IMR-90 (cell line): ENCODE measurements around the gene TEC. TPM values are rescaled to one million over a fixed set of nuclear protein-coding genes. Genes with fewer than 3 reads are reported as not detected.

Experiments
- ATAC-seq: fragments of 200-7000 bp; cut with Tn5 transposase; 2 replicates; pipeline ENCODE4 v1.9.1; 2020; ENCODE audit warnings: low read depth, mild to moderate bottlenecking, moderate library complexity
- BruUV-seq: library from RNA; stranded (reverse); fragments of 400-500 nt; replicated peaks from 2 replicates; lab custom pipeline; 2021; lab: Mats Ljungman, UMichigan
- CTCF ChIA-PET: fragments of 300-600 bp; formaldehyde crosslinking; extraction: SDS; loops from one replicate; lab custom pipeline; 2021; ENCODE audit warnings: antibody characterized with exemption; lab: Yijun Ruan, JAX
- POLR2A ChIA-PET: fragments of 300-600 bp; sonication (Branson Sonifier 250); formaldehyde crosslinking; loops from one replicate; lab custom pipeline; 2022; ENCODE audit warnings: antibody characterized with exemption; ENCODE audit not compliant: unreplicated experiment; lab: Charles Lee
- DNase-seq: peaks from one replicate; pipeline ENCODE4 v3.0.0; 2013
- H2AFZ ChIP-seq: replicated peaks from 2 replicates; pipeline ENCODE3; 2013; ENCODE audit warnings: low read length, mild to moderate bottlenecking; ENCODE audit not compliant: poor library complexity
- H2AK5ac ChIP-seq: 2 replicates; pipeline ENCODE4 v1.6.1; 2013; ENCODE audit warnings: low read depth, low read length, inconsistent platforms
- H2AK9ac ChIP-seq: replicated peaks from 2 replicates; pipeline ENCODE3; 2013; ENCODE audit warnings: mild to moderate bottlenecking, low read depth, low read length, moderate library complexity; ENCODE audit not compliant: poor library complexity
- H2BK120ac ChIP-seq: 2 replicates; pipeline ENCODE4 v1.6.1; 2013; ENCODE audit warnings: low read depth, low read length, inconsistent platforms
- H2BK15ac ChIP-seq: 3 replicates; pipeline ENCODE4 v1.6.1; 2013; ENCODE audit warnings: low read depth, low read length, inconsistent platforms
- H2BK20ac ChIP-seq: 2 replicates; pipeline ENCODE4 v1.6.1; 2013; ENCODE audit warnings: low read depth, mild to moderate bottlenecking, inconsistent platforms, low read length, moderate library complexity
- H2BK5ac ChIP-seq: 2 replicates; pipeline ENCODE4 v1.6.1; 2013; ENCODE audit warnings: mild to moderate bottlenecking, low read depth, low read length, inconsistent platforms; ENCODE audit not compliant: poor library complexity, severe bottlenecking
- H3K14ac ChIP-seq: replicated peaks from 2 replicates; pipeline ENCODE4 v1.6.1; 2013; ENCODE audit warnings: low read depth, low read length, inconsistent platforms
- H3K18ac ChIP-seq: 2 replicates; pipeline ENCODE4 v1.6.1; 2013; ENCODE audit warnings: low read depth, low read length, control low read depth
- H3K23ac ChIP-seq: 2 replicates; pipeline ENCODE4 v1.6.1; 2013; ENCODE audit warnings: low read depth, low read length, inconsistent platforms
- H3K27ac ChIP-seq: 2 replicates; pipeline ENCODE4 v1.5.1; 2013; ENCODE audit warnings: mild to moderate bottlenecking, control low read depth, low read length; ENCODE audit not compliant: insufficient read depth
- H3K27me3 ChIP-seq: 2 replicates; pipeline ENCODE4 v1.6.1; 2013; ENCODE audit warnings: low read length; ENCODE audit not compliant: control insufficient read depth, insufficient read depth
- H3K36me3 ChIP-seq: 2 replicates; pipeline ENCODE4 v1.6.1; 2013; ENCODE audit warnings: low read length, mixed read lengths; ENCODE audit not compliant: control insufficient read depth, insufficient read depth
- H3K4ac ChIP-seq: 2 replicates; pipeline ENCODE4 v1.6.1; 2013; ENCODE audit warnings: low read depth, low read length, inconsistent platforms
- H3K4me1 ChIP-seq: 2 replicates; pipeline ENCODE4 v1.6.1; 2013; ENCODE audit warnings: low read length, mixed read lengths; ENCODE audit not compliant: control insufficient read depth, insufficient read depth
- H3K4me2 ChIP-seq: 2 replicates; pipeline ENCODE4 v1.6.1; 2013; ENCODE audit warnings: low read depth, mild to moderate bottlenecking, control low read depth, low read length, moderate library complexity
- H3K4me3 ChIP-seq: 2 replicates; pipeline ENCODE4 v1.5.1; 2013; ENCODE audit warnings: low read depth, mild to moderate bottlenecking, control low read depth, low read length, moderate library complexity; ENCODE audit not compliant: insufficient read depth
- H3K56ac ChIP-seq: 2 replicates; pipeline ENCODE4 v1.6.1; 2013; ENCODE audit warnings: low read length, inconsistent platforms; ENCODE audit not compliant: insufficient read depth; ENCODE audit errors: extremely low read depth
- H3K79me1 ChIP-seq, 2 experiments: 2 replicates each; pipeline ENCODE4 v1.6.1; 2013; ENCODE audit warnings: low read length in 2 of 2, inconsistent platforms in 1 of 2, low read depth in 1 of 2
- H3K9ac ChIP-seq: 2 replicates; pipeline ENCODE4 v1.6.1; 2013; ENCODE audit warnings: low read depth, low read length, control low read depth
- H3K9me1 ChIP-seq: 2 replicates; pipeline ENCODE4 v1.6.1; 2013; ENCODE audit warnings: low read length, inconsistent platforms; ENCODE audit not compliant: insufficient read depth
- H3K9me3 ChIP-seq: 2 replicates; pipeline ENCODE4 v1.6.1; 2013; ENCODE audit warnings: low read length; ENCODE audit not compliant: control insufficient read depth, insufficient read depth
- H4K20me1 ChIP-seq: 2 replicates; pipeline ENCODE4 v1.6.1; 2013; ENCODE audit warnings: low read length, inconsistent platforms; ENCODE audit not compliant: insufficient read depth
- H4K5ac ChIP-seq: 2 replicates; pipeline ENCODE4 v1.6.1; 2013; ENCODE audit warnings: mild to moderate bottlenecking, low read depth, low read length, control low read depth
- H4K8ac ChIP-seq, 2 experiments: 2 replicates each; pipeline ENCODE4 v1.6.1; 2013; ENCODE audit warnings: low read depth in 2 of 2, low read length in 2 of 2, control low read depth in 1 of 2, inconsistent platforms in 1 of 2
- H4K91ac ChIP-seq: 2 replicates; pipeline ENCODE4 v1.6.1; 2013; ENCODE audit warnings: low read depth, low read length, inconsistent platforms; ENCODE audit not compliant: insufficient read depth
- BHLHE40 ChIP-seq: fragments of 150-350 bp; IDR thresholded peaks from 2 replicates; pipeline ENCODE4 v1.6.1; 2016; ENCODE audit warnings: mild to moderate bottlenecking, low read depth, low read length
- CHD1 ChIP-seq: IDR thresholded peaks from 2 replicates; pipeline ENCODE4 v1.6.1; 2012; ENCODE audit warnings: low read depth, low read length, improper control_type of control experiment
- CTCF ChIP-seq: conservative IDR thresholded peaks from 2 replicates; pipeline ENCODE4 v1.5.1; 2012; ENCODE audit warnings: mild to moderate bottlenecking, low read depth, low read length, improper control_type of control experiment
- ELK1 ChIP-seq: fragments of 150-350 bp; IDR thresholded peaks from 2 replicates; pipeline ENCODE4 v1.6.1; 2016; ENCODE audit warnings: low read depth, mild to moderate bottlenecking, low read length, moderate library complexity, borderline replicate concordance
- FOS ChIP-seq: fragments of 150-350 bp; IDR thresholded peaks from 2 replicates; pipeline ENCODE4 v1.6.1; 2016; ENCODE audit warnings: low read depth, low read length
- MAZ ChIP-seq: IDR thresholded peaks from 2 replicates; pipeline ENCODE4 v1.6.1; 2012; ENCODE audit warnings: low read depth, mild to moderate bottlenecking, low read length, improper control_type of control experiment, moderate library complexity, borderline replicate concordance
- MXI1 ChIP-seq: IDR thresholded peaks from 2 replicates; pipeline ENCODE4 v1.6.1; 2012; ENCODE audit warnings: low read depth, mild to moderate bottlenecking, low read length, moderate library complexity, borderline replicate concordance
- POLR2A ChIP-seq: IDR thresholded peaks from 2 replicates; pipeline ENCODE4 v1.6.1; 2012; ENCODE audit warnings: mild to moderate bottlenecking, low read depth, low read length
- RAD21 ChIP-seq: IDR thresholded peaks from 2 replicates; pipeline ENCODE4 v1.6.1; 2012; ENCODE audit warnings: low read length, improper control_type of control experiment
- RFX5 ChIP-seq: IDR thresholded peaks from 2 replicates; pipeline ENCODE4 v1.8.0; 2012; ENCODE audit warnings: low read depth, mild to moderate bottlenecking, low read length, moderate library complexity
- USF2 ChIP-seq: fragments of 150-350 bp; IDR thresholded peaks from 2 replicates; pipeline ENCODE4 v1.6.1; 2017; ENCODE audit warnings: mild to moderate bottlenecking, antibody characterized with exemption, low read length, low read depth
- WGBS, 2 experiments: methylation state at CpG; one replicate each; pipeline versions ENCODE4 v1.1.5 to v1.1.7; 2013; ENCODE audit warnings: missing lambda C conversion rate in 2 of 2; ENCODE audit not compliant: insufficient read length in 1 of 2; ENCODE audit errors: extremely low coverage in 2 of 2; 5-methylcytosine and 5-hydroxymethylcytosine counted together
- dilution Hi-C: fragments of 300-500 bp; cut with HindIII; formaldehyde crosslinking; loops from one replicate; pipeline ENCODE4 v1.14.3; 2018; ENCODE audit warnings: low sequenced_read_pairs; ENCODE audit not compliant: unreplicated experiment
- in situ Hi-C: fragments of 300-500 bp; cut with MboI; formaldehyde crosslinking; loops from 3 replicates; pipeline ENCODE4 v1.14.3; 2019; ENCODE audit warnings: low sequenced_read_pairs, inconsistent platforms, mixed read lengths
- intact Hi-C: fragments of 100-400 bp; cut with micrococcal nuclease; formaldehyde crosslinking; loops from 2 replicates; pipeline ENCODE4 v1.10.0; 2022
- polyA plus RNA-seq, 3 experiments: library from polyadenylated mRNA; depleted of rRNA; stranded (reverse); fragments of >200 nt; gene quantifications; 2 replicates each; pipeline ENCODE4 v1.2.3, GENCODE V29; 2012; ENCODE audit warnings: low replicate concordance in 1 of 3
- total RNA-seq: library from RNA; depleted of rRNA; stranded (reverse); fragments of >200 nt; gene quantifications from 2 replicates; pipeline ENCODE4 v1.2.3, GENCODE V29; 2012

The TEC gene
- total and polyA plus RNA-seq, 2 of the 4 experiments (the other 2 are of a cell fraction): 0.39 to 0.54 TPM

- Histone ChIP-seq H3K4me2 (no peak overlapping the region), H3K4me1 (peaks cover 2% of the 10 kb centered on the region; the same call in 1 of the 2 replicates), H3K9me3 (no peaks in the 10 kb centered on the region), H2BK5ac (no peak overlapping the region), H3K79me1 (no peaks in the 10 kb centered on the region), H3K27me3 (no peaks in the 10 kb centered on the region), H3K9me1 (no peaks in the 10 kb centered on the region), H4K20me1 (no peaks in the 10 kb centered on the region), H3K56ac (no peak overlapping the region), H2BK20ac (no peak overlapping the region), H3K23ac (no peak overlapping the region), H3K36me3 (no peaks in the 10 kb centered on the region), H4K5ac (no peak overlapping the region), H2AFZ (no peak overlapping the region), H3K27ac (no peak overlapping the region), H2BK15ac (no peak overlapping the region), H3K18ac (no peak overlapping the region), H2AK5ac (no peak overlapping the region), H3K9ac (no peak overlapping the region), H3K4ac (no peak overlapping the region), H2BK120ac (no peak overlapping the region), H3K14ac (no peak overlapping the region), H3K4me3 (no peak overlapping the region), H2AK9ac (no peak overlapping the region), H4K8ac (no peak overlapping the region), H4K91ac (no peak overlapping the region)
- no TSS peak for BruUV-seq
- dilution Hi-C loops (no loop called here), in situ Hi-C loops (no loop called here), intact Hi-C loops (loop anchor here (1.0 kb wide), 1 partner anchor 42 kb away; no protein-coding TSS in a partner anchor)
- TF ChIP-seq USF2 (no peak), ELK1 (no peak), RFX5 (no peak), CHD1 (no peak), POLR2A (no peak), MXI1 (no peak), CTCF (no peak), BHLHE40 (no peak), RAD21 (no peak), MAZ (no peak), FOS (no peak)
- ChIA-PET CTCF (interaction anchor here (0.8 kb wide), 1 partner anchor 9 kb away, joined by 3 read pairs; no protein-coding TSS in a partner anchor), POLR2A (no interaction called here)
- WGBS, 2 experiments: no CpG with 5 or more reads among the region's 4 CpGs
- ATAC-seq: no peak
- no peak for DNase-seq
These were observed 2.9 kb downstream of the TEC start for GRCh38 chr4:48266781-48267180.
